Memory B cell (primary cell): ENCODE measurements around the gene CDC42BPG.
A peak's percentile ranks its signal among the peaks of the same experiment; 100 is the strongest.

Experiments
- ATAC-seq: fragments of 150-1000 bp; cut with Tn5 transposase; 2 replicates; pipeline ENCODE4 v1.10.0; 2021; ENCODE audit warnings: low read depth, mild to moderate bottlenecking, moderate library complexity
- DNase-seq, 2 donors: peaks; one replicate each; pipeline ENCODE4 v3.0.0; 2022; ENCODE audit warnings: low spot score in 2 of 2
- H3K27ac Mint-ChIP-seq: one replicate; pipeline ENCODE4 v1.8.0; 2022; ENCODE audit warnings: mild to moderate bottlenecking, moderate library complexity, mixed read lengths
- H3K27me3 Mint-ChIP-seq: one replicate; pipeline ENCODE4 v1.8.0; 2022; ENCODE audit warnings: mixed read lengths
- H3K36me3 Mint-ChIP-seq: one replicate; pipeline ENCODE4 v1.8.0; 2022; ENCODE audit warnings: mild to moderate bottlenecking, mixed read lengths
- H3K4me1 Mint-ChIP-seq: one replicate; pipeline ENCODE4 v1.8.0; 2022; ENCODE audit warnings: mixed read lengths
- H3K4me3 Mint-ChIP-seq: one replicate; pipeline ENCODE4 v1.8.0; 2022; ENCODE audit warnings: mild to moderate bottlenecking, moderate library complexity, mixed read lengths
- H3K9me3 Mint-ChIP-seq: one replicate; pipeline ENCODE4 v1.8.0; 2022; ENCODE audit warnings: mixed read lengths

CDC42BPG gene

DNA sequence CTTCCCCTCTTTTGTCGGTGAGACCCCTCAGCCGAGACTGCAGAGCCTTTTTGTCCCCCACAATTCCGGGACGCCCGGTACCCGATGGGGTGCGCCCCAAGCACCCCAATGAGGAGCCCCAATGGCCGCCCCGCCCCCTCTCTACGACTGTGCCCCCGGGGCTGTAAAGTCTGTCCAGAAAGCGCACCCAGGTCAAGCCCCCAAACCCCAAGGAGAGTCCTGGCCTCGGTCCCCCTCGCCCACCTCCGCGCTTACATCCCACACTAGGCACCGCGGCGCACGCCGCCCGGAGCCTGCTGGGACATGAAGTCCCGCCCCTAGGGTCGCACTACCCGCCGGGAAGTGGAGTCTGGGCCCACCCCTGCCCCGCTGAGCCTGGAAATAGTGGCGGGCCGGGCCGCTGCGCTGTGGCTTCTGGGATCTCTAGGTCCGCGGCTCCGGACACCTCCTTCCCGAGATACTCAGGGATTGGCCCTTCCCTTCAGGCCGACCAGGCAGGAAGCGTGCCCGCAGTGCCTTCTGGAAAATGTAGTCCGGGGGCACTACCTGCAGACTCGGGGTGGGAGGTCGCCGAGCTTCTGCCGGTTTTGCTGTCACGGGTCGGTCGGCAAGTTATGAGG lies 34.1 kb downstream of the CDC42BPG start, which contains the start of gene MEN1:
TSS of gene MEN1 (minus strand) at position 281 of the 620 bp plus-strand sequence. CDS start 442 bp downstream, outside the sequence.
- no peaks in the 10 kb centered on the region for H3K9me3 Mint-ChIP-seq
- DNase-seq (peak; percentile 44 to 77), ATAC-seq (peak; percentile 74)
- no peaks in the 10 kb centered on the region for H3K27me3 Mint-ChIP-seq
- peaks cover 8% of the 10 kb centered on the region for H3K36me3 Mint-ChIP-seq
- H3K4me3 Mint-ChIP-seq = peak within 1 kb of the TSS; percentile 99
- H3K27ac Mint-ChIP-seq = peak within 1 kb of the TSS; percentile 87
- H3K4me1 Mint-ChIP-seq = peaks cover 26% of the 10 kb centered on the region

DNA sequence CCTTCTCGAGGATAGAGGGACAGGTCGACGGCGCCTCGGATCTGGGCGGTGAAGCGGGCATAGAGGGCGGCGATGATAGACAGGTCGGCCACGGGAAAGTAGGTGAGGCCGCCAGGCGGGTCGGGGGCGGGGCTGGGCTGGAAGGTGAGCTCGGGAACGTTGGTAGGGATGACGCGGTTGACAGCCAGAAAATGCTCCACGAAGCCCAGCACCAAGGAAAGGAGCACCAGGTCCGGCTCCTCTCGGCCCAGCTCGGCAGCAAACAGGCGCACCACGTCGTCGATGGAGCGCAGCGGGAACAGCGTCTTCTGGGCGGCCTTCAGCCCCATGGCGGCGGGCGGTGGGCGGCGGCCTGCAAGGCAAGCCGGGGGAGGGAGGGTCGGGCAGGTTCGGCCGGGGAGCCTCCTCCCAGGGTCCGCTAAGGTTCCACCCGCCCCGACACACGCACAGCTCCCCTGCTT lies 34.6 kb downstream of the CDC42BPG start:
- H3K36me3 Mint-ChIP-seq = peaks cover 8% of the 10 kb centered on the region
- no peaks in the 10 kb centered on the region for H3K27me3 Mint-ChIP-seq
- peak overlapping the region; percentile 87 for H3K27ac Mint-ChIP-seq
- peak overlapping the region; percentile 99 for H3K4me3 Mint-ChIP-seq
- no peaks in the 10 kb centered on the region for H3K9me3 Mint-ChIP-seq
- H3K4me1 Mint-ChIP-seq = peaks cover 24% of the 10 kb centered on the region
- DNase-seq = no peak
- ATAC-seq = peak; percentile 6

GRCh38 chr11:64805481-64805880 lies 39.0 kb downstream of the CDC42BPG start:
- Mint-ChIP-seq H3K36me3 (peaks cover 8% of the 10 kb centered on the region), H3K4me3 (no peak overlapping the region), H3K27ac (no peak overlapping the region), H3K9me3 (no peaks in the 10 kb centered on the region), H3K4me1 (peaks cover 36% of the 10 kb centered on the region), H3K27me3 (no peaks in the 10 kb centered on the region)
- DNase-seq = no peak
- ATAC-seq = no peak

DNA sequence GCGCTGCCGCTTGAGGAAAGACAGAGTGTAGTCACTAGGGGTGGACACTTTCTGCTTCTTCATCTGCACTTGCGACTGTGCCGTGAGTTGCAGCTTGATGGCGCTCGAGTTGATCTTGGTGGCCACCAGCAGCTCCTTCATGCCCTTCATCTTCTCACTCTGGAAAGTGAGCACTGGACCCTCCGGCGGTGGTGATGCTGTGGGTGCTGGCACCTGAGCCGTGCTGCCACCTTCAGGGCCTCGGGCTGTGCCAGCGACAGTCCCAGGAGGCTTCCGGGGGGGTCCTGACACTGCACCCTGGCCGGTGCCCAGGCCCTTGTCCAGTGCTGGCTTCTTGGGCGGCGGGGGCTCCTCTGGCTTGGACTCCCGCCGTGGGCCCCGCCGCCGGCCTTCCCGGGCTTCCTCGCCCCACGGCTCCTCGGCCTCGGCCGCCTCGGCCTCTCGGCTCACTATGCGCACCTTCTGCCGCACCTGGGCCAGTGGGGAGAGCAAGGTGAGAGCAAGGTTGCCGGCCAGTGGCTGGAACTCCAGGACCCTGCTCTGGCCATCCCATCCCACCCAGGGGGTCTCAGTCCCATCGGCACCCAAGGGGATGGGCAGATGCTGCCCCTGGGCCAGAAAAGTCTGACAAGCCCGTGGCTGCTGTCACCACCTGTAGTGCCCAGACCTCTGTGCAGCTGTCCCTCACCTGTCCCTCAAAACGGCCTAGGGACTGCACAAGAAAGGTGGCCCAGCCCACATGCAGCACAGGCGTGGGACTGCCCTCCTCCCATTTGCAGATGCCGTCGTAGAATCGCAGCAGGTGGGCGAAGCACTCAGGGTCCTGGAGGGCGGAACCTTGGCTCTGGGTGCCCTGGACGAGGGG lies 39.9 kb downstream of the CDC42BPG start:
- Mint-ChIP-seq H3K36me3 (peaks cover 10% of the 10 kb centered on the region), H3K27me3 (no peaks in the 10 kb centered on the region), H3K9me3 (no peaks in the 10 kb centered on the region), H3K4me1 (peaks cover 36% of the 10 kb centered on the region), H3K4me3 (peak overlapping the region; percentile 86), H3K27ac (peak overlapping the region; percentile 89)
- no peak for DNase-seq
- ATAC-seq = no peak

- DNase-seq (no peak), ATAC-seq (no peak)
- Mint-ChIP-seq H3K4me1 (peaks cover 37% of the 10 kb centered on the region), H3K9me3 (no peaks in the 10 kb centered on the region), H3K27ac (peak overlapping the region; percentile 89), H3K36me3 (peaks cover 14% of the 10 kb centered on the region), H3K4me3 (peak overlapping the region; percentile 86), H3K27me3 (no peaks in the 10 kb centered on the region)
These were observed 40.6 kb downstream of the CDC42BPG start for GRCh38 chr11:64803846-64804345.

DNA sequence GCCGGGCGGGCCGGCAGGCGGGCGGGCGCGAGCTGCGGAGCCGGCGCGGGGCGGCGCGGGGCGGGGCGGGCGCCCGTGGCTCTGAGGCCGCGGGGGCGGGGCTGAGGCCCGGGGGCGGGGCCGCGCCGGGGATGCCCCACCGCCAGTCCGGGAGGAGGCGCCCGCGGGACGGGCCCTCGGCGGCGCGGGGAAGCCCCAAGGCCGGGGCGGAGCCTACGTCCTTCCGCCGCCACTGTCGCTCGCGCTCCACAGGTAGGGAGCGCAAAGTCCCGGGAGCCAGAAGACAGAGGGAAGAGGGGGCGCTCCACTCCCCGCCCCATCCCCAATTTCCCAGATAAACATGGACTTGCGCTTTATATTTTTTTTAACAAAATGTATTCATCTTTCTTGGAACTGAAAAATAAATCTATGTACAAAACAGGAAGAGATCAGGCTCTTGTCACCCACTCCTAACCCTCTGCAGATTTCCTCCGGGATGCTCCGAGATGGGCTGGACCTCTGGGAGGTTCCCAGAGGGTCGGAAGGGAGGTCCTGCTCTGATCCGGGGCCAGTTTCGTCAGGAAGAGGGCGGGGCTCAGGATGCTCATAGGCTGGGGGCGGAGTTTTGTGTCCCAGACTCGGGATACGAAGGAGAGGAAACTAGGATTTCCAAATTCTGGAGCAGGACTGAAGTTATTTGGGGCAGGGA lies 41.2 kb downstream of the CDC42BPG start, which contains the start of gene MAP4K2:
TSS of gene MAP4K2 (minus strand) at position 57 of the 688 bp plus-strand sequence. CDS start 65 bp downstream, outside the sequence.
- H3K9me3 Mint-ChIP-seq = no peaks in the 10 kb centered on the region
- ATAC-seq (peak; percentile 81), DNase-seq (peak; percentile 85 to 88)
- H3K27ac Mint-ChIP-seq = peak within 1 kb of the TSS; percentile 89
- H3K27me3 Mint-ChIP-seq = no peaks in the 10 kb centered on the region
- peak within 1 kb of the TSS; percentile 86 for H3K4me3 Mint-ChIP-seq
- H3K36me3 Mint-ChIP-seq = peaks cover 17% of the 10 kb centered on the region
- H3K4me1 Mint-ChIP-seq = peaks cover 38% of the 10 kb centered on the region

- H3K27ac Mint-ChIP-seq = peak overlapping the region; percentile 73
- peak overlapping the region; percentile 80 for H3K4me3 Mint-ChIP-seq
- ATAC-seq (peak; percentile 33), DNase-seq (peak; percentile 47 to 59)
- H3K9me3 Mint-ChIP-seq = no peaks in the 10 kb centered on the region
- peaks cover 15% of the 10 kb centered on the region for H3K36me3 Mint-ChIP-seq
- no peaks in the 10 kb centered on the region for H3K27me3 Mint-ChIP-seq
- peaks cover 35% of the 10 kb centered on the region for H3K4me1 Mint-ChIP-seq
These were observed 41.9 kb downstream of the CDC42BPG start for GRCh38 chr11:64802370-64803157.

GRCh38 chr11:64801561-64802369 lies 42.7 kb downstream of the CDC42BPG start:
- no peaks in the 10 kb centered on the region for H3K27me3 Mint-ChIP-seq
- no peaks in the 10 kb centered on the region for H3K9me3 Mint-ChIP-seq
- H3K36me3 Mint-ChIP-seq = peaks cover 16% of the 10 kb centered on the region
- H3K4me1 Mint-ChIP-seq = peaks cover 34% of the 10 kb centered on the region
- no peak for DNase-seq
- H3K27ac Mint-ChIP-seq = peak overlapping the region; percentile 73
- no peak for ATAC-seq
- H3K4me3 Mint-ChIP-seq = peak overlapping the region; percentile 80

DNA sequence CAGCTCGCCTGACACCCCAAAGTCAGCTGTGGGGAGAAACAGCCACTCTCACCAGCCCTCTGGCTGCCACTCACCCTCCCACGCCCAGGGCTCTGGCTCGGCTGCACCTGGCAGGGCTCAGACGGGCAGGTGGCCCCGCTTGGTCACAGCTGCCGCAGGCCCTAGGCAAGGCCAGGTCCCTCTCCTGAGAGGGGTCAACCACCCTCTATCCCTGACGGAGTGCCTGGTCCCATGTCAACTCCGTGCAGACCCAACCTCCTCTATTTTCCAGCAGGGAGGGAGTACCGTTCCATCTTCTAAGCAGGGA lies 43.3 kb downstream of the CDC42BPG start:
- no peak for DNase-seq
- ATAC-seq = no peak
- Mint-ChIP-seq H3K9me3 (no peaks in the 10 kb centered on the region), H3K4me1 (peaks cover 37% of the 10 kb centered on the region), H3K27ac (peak overlapping the region; percentile 73), H3K36me3 (peaks cover 15% of the 10 kb centered on the region), H3K4me3 (peak overlapping the region; percentile 80), H3K27me3 (no peaks in the 10 kb centered on the region)

DNA sequence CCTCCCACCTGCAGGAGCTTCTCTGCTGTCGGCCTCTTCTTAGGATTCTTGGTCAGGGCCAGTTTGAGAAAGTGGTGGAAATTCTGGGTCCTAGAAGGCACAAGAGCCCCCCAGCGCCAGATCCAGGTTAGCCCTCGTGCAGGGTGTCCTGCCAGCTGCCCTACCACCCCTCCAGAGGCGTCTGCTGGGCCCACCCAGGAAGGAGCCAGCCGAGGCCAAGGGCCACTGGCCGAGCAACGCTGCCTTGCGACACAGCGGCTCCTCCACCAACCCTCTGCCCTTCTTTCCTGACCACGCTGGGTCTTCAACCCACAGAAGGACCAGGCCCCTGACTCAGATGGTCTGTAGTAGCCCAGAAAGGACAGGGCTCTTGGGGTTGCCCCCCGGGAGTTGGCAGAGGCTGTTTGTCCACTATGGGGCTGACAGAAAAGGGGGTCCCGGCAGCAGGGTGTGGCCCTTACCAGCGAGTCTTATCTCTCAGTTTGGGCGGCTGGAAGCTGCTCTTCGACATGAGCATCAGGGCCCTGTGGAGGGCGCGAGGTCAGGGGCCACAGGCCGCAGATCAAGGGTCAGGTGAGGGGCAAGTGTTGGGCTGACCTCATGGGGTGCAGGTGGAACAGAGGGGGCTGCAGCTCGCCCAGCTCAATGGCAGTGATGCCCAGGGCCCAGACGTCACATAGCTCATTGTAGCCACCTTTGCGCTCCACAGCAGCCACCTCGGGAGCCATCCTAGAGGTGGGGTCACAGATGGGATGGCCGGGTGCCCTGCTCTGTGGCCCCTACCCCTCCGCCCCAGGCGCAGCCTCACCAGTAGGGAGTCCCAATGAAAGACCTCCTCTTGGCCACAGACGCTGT lies 43.9 kb downstream of the CDC42BPG start:
- ATAC-seq = no peak
- Mint-ChIP-seq H3K36me3 (peaks cover 14% of the 10 kb centered on the region), H3K9me3 (no peaks in the 10 kb centered on the region), H3K27ac (peak overlapping the region; percentile 73), H3K27me3 (no peaks in the 10 kb centered on the region), H3K4me3 (peak overlapping the region; percentile 80), H3K4me1 (peaks cover 36% of the 10 kb centered on the region)
- DNase-seq = no peak

DNA sequence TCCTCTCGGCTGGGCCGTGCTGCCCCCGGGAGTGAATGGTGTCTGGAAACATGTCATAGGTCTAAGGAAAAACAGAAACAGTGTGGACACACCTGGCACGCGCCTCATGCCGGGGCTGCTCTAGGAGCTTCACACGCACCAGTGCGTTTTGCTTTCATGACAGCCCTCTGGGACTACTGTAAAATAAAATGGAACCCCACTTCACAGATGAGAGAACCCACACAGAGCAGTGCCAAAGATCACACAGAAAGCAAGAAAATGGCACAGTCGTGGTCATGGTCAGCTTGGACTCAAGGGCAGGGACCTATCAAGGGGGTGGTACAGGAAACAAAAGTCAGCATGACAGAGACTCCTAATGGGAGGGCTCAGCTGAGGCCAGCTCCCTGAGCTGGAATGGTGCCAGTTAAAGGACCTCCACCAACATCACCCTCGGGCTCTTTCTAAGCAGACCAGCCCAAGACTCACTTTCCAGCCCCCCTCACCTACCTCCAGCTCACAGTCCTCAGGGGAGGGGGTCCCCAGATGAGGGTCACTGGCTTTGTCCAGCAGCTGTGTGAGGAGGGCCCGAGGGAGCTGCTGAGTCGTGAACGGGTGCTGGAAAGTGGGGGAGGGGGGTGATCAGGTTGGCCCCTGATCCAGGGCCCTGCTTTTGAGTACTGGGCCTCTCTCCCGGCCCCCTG lies 44.7 kb downstream of the CDC42BPG start:
- Mint-ChIP-seq H3K9me3 (no peaks in the 10 kb centered on the region), H3K4me1 (peaks cover 38% of the 10 kb centered on the region), H3K27me3 (no peaks in the 10 kb centered on the region), H3K36me3 (peaks cover 15% of the 10 kb centered on the region), H3K27ac (peak overlapping the region; percentile 86), H3K4me3 (peak overlapping the region; percentile 77)
- ATAC-seq = peak; percentile 61
- DNase-seq = peak in 1 of 2 donors; percentile 41
